Peyer's patch (tissue), 4 donors: ENCODE data around the gene PNMA8B. TPM values are rescaled to one million over a fixed set of nuclear protein-coding genes. Genes with fewer than 3 reads are reported as not detected.

Experiments used
- DNase-seq, 3 donors: peaks; one replicate each; pipeline ENCODE4 v3.0.0-alpha.2; 2017 to 2019
- H3K27ac ChIP-seq, 4 donors: fragments of 200-600 bp; sonication (generic); one replicate each; pipeline ENCODE4 v1.5.1; 2016 to 2019
- H3K27me3 ChIP-seq, 2 donors: fragments of 200-600 bp; sonication (generic); one replicate each; pipeline ENCODE4 v1.5.1; 2019
- H3K36me3 ChIP-seq, 3 donors: fragments of 200-600 bp; sonication (generic); one replicate each; pipeline ENCODE4 v1.5.1; 2016 to 2019
- H3K4me1 ChIP-seq, 4 donors: fragments of 200-600 bp; sonication (generic); one replicate each; pipeline ENCODE4 v1.5.1; 2016 to 2019
- H3K4me3 ChIP-seq, 4 donors: fragments of 200-600 bp; sonication (generic); 1 replicate in 3 of 4; 2 replicates in 1 of 4; pipeline ENCODE4 v1.5.1; 2016 to 2019; ENCODE audit warnings: mild to moderate bottlenecking in 1 of 4
- H3K9me3 ChIP-seq, 4 donors: fragments of 200-600 bp; sonication (generic); one replicate each; pipeline ENCODE4 v1.5.1; 2016 to 2019; ENCODE audit warnings: mild to moderate bottlenecking in 1 of 4
- CTCF ChIP-seq, 6 experiments: fragments of 450-650 bp in 4 of 6; fragments of 200-600 bp in 2 of 6; sonication (generic) in 1 of 6; IDR thresholded peaks; one replicate each; pipeline ENCODE4 v1.5.1; 2017 to 2019; ENCODE audit warnings: antibody characterized with exemption in 6 of 6, mild to moderate bottlenecking in 3 of 6, moderate library complexity in 1 of 6
- POLR2A ChIP-seq, 2 donors: fragments of 450-650 bp; IDR thresholded peaks; one replicate each; pipeline ENCODE4 v1.5.1; 2017; ENCODE audit warnings: antibody characterized with exemption in 2 of 2, mild to moderate bottlenecking in 2 of 2, moderate library complexity in 2 of 2
- total RNA-seq, 4 donors: library from RNA; depleted of rRNA; stranded (reverse); fragments of >200 nt; gene quantifications; one replicate each; pipeline ENCODE4 v1.1.0, GENCODE V29; 2016

The PNMA8B gene
- total RNA-seq, 4 donors from 2014 or later: 0.38 to 1.7 (median 0.67) TPM; not detected in 1

- no peaks in the 10 kb centered on the region for H3K27me3 ChIP-seq
- no peaks in the 10 kb centered on the region for H3K9me3 ChIP-seq
- H3K36me3 ChIP-seq: no peaks in the 10 kb centered on the region
- peak in 1 of 3 donors; percentile 10 for DNase-seq
- TF ChIP-seq CTCF (IDR thresholded peaks at IDR 0.05) (no peak), POLR2A (IDR thresholded peaks at IDR 0.05) (no peak)
- no peak overlapping the region for H3K27ac ChIP-seq
- no peak overlapping the region for H3K4me3 ChIP-seq
- H3K4me1 ChIP-seq: no peaks in the 10 kb centered on the region
Measured at GRCh38 chr19:46536391-46536790, 40.7 kb upstream of the PNMA8B start.

GRCh38 chr19:46533621-46534081 is 38.0 kb upstream of the PNMA8B start:
- Histone ChIP-seq H3K36me3 (no peaks in the 10 kb centered on the region), H3K27me3 (no peaks in the 10 kb centered on the region), H3K4me1 (peaks cover 0 to 5% (median 0%) of the 10 kb centered on the region in 4 donors), H3K27ac (no peak overlapping the region), H3K4me3 (no peak overlapping the region), H3K9me3 (no peaks in the 10 kb centered on the region)
- TF ChIP-seq CTCF (IDR thresholded peaks at IDR 0.05): no peak
- no peak for TF ChIP-seq POLR2A (IDR thresholded peaks at IDR 0.05)
- DNase-seq: no peak

- H3K27me3 ChIP-seq: no peaks in the 10 kb centered on the region
- H3K4me1 ChIP-seq: peaks cover 0 to 5% (median 0%) of the 10 kb centered on the region in 4 donors
- no peak overlapping the region for H3K4me3 ChIP-seq
- no peak for TF ChIP-seq POLR2A (IDR thresholded peaks at IDR 0.05)
- TF ChIP-seq CTCF (IDR thresholded peaks at IDR 0.05): no peak
- H3K36me3 ChIP-seq: no peaks in the 10 kb centered on the region
- no peak overlapping the region for H3K27ac ChIP-seq
- no peaks in the 10 kb centered on the region for H3K9me3 ChIP-seq
- no peak for DNase-seq
Measured at GRCh38 chr19:46533078-46533620, 37.5 kb upstream of the PNMA8B start.

GRCh38 chr19:46530636-46531035 is 35.0 kb upstream of the PNMA8B start:
- Histone ChIP-seq H3K27me3 (no peaks in the 10 kb centered on the region), H3K36me3 (no peaks in the 10 kb centered on the region), H3K9me3 (no peaks in the 10 kb centered on the region), H3K27ac (no peak overlapping the region), H3K4me3 (no peak overlapping the region), H3K4me1 (peaks cover 0 to 5% (median 0%) of the 10 kb centered on the region in 4 donors)
- TF ChIP-seq CTCF (IDR thresholded peaks at IDR 0.05): no peak
- no peak for TF ChIP-seq POLR2A (IDR thresholded peaks at IDR 0.05)
- no peak for DNase-seq

GRCh38 chr19:46529622-46530451 is 34.2 kb upstream of the PNMA8B start:
- peaks cover 0 to 5% (median 0%) of the 10 kb centered on the region in 4 donors for H3K4me1 ChIP-seq
- DNase-seq: peak; percentile 55 to 85 (median 77)
- no peak overlapping the region for H3K27ac ChIP-seq
- no peak overlapping the region for H3K4me3 ChIP-seq
- TF ChIP-seq POLR2A (IDR thresholded peaks at IDR 0.05): no peak
- peak; percentile 69 to 91 (median 90) for TF ChIP-seq CTCF (IDR thresholded peaks at IDR 0.05)
- no peaks in the 10 kb centered on the region for H3K27me3 ChIP-seq
- H3K36me3 ChIP-seq: no peaks in the 10 kb centered on the region
- no peaks in the 10 kb centered on the region for H3K9me3 ChIP-seq
